ENCODE results near the gene ZNF200.

GRCh38 chr16:3282103-3282729, 47.3 kb upstream of the ZNF200 start:
- no peak for TF ChIP-seq CTCF (IDR thresholded peaks at IDR 0.05)
- TF ChIP-seq POLR2A (IDR thresholded peaks at IDR 0.05): no peak
